SH-SY5Y (cell line): ENCODE results near the gene PLCL1.

ENCODE experiments used
- GATA2 ChIP-seq: IDR thresholded peaks from 2 replicates; pipeline ENCODE4 v1.6.1; 2011; ENCODE audit warnings: mild to moderate bottlenecking, low read depth, low read length
- GATA3 ChIP-seq: IDR thresholded peaks from 2 replicates; pipeline ENCODE4 v1.6.1; 2011; ENCODE audit warnings: low read depth, mild to moderate bottlenecking, low read length, moderate library complexity

DNA sequence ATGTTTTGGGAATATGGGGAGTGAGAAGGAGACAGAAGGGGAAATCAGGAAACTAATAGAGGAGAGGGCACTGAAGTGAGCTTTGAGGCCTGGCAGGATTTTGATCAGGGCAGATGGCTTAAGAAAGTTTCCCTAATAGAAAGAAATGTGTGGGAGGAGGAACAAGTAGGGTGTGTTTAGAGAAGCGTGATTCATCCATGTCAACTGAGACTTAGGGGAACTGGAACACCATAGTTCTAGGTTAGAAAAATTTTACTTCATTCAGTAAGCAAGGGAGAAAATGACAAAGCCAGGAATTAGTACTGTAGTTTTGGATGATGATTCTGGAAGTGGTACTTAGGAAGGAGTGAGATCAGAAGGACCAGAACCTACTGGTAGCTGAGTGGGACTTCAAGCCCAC, 296.0 kb downstream of the PLCL1 start:
- TF ChIP-seq GATA2 (no peak), GATA3 (no peak)
